ENCODE results near the gene SCAMP3.
A peak's percentile ranks its signal among the peaks of the same experiment; 100 is the strongest.
"Not testable (repeated sequence)": the region's sequence is repeated elsewhere in the genome, so short reads cannot be mapped to it uniquely, and the experiment has no call there.

The SCAMP3 gene

GRCh38 chr1:155261852-155262673, at the start of gene SCAMP3:
TSS of gene SCAMP3 (minus strand) at chr1:155262360. CDS start at chr1:155262151, 209 bp downstream.
- peak; percentile 98 for DNase-seq

GRCh38 chr1:155309423-155310021, 47.4 kb upstream of the SCAMP3 start:
- peak; percentile 13 for DNase-seq

GRCh38 chr1:155308493-155309422, 46.6 kb upstream of the SCAMP3 start, which contains the start of gene FDPS:
TSS of gene FDPS (plus strand) at chr1:155308866. CDS start at chr1:155309790, 924 bp downstream.
- peak; percentile 99 for DNase-seq

GRCh38 chr1:155307247-155307740, 45.1 kb upstream of the SCAMP3 start:
- peak; percentile 39 for DNase-seq

GRCh38 chr1:155305881-155306391, 43.8 kb upstream of the SCAMP3 start:
- DNase-seq: no peak

- no peak for DNase-seq
Observed at GRCh38 chr1:155304558-155305063, 42.5 kb upstream of the SCAMP3 start.

GRCh38 chr1:155301342-155301841, 39.2 kb upstream of the SCAMP3 start, which contains the start of gene PKLR:
TSS of gene PKLR (minus strand) at chr1:155301438. CDS start at chr1:155301395, 43 bp downstream.
- DNase-seq: no peak

- no peak for DNase-seq
Observed at GRCh38 chr1:155300553-155301329, 38.6 kb upstream of the SCAMP3 start.

- DNase-seq: no peak
Observed at GRCh38 chr1:155300024-155300423, 37.9 kb upstream of the SCAMP3 start.

GRCh38 chr1:155297384-155297783, 35.2 kb upstream of the SCAMP3 start:
- no peak for DNase-seq

- DNase-seq: no peak
Observed at GRCh38 chr1:155296661-155297060, 34.5 kb upstream of the SCAMP3 start.

GRCh38 chr1:155295942-155296267, 33.7 kb upstream of the SCAMP3 start:
- no peak for DNase-seq

GRCh38 chr1:155295183-155295941, 33.2 kb upstream of the SCAMP3 start:
- peak; percentile 25 for DNase-seq

GRCh38 chr1:155294520-155295182, 32.5 kb upstream of the SCAMP3 start:
- no peak for DNase-seq

GRCh38 chr1:155293086-155293749, 31.1 kb upstream of the SCAMP3 start:
- no peak for DNase-seq

- not testable (repeated sequence) for DNase-seq
Observed at GRCh38 chr1:155291006-155291405, 28.8 kb upstream of the SCAMP3 start.

- DNase-seq: no peak
Observed at GRCh38 chr1:155287987-155288543, 25.9 kb upstream of the SCAMP3 start.

- DNase-seq: no peak
Observed at GRCh38 chr1:155286544-155286943, 24.4 kb upstream of the SCAMP3 start.

GRCh38 chr1:155285631-155286044, 23.5 kb upstream of the SCAMP3 start:
- DNase-seq: no peak

Measured in NCI-H146 (cell line).